ENCODE results near the gene CFAP410.

Gene CFAP410

GRCh38 chr21:44338971-44339910 lies at the start of gene CFAP410:
TSS of gene CFAP410 (minus strand) at chr21:44339390. CDS start at chr21:44339194, 196 bp downstream.
- peak; percentile 89 to 93 (median 91) for DNase-seq

DNA sequence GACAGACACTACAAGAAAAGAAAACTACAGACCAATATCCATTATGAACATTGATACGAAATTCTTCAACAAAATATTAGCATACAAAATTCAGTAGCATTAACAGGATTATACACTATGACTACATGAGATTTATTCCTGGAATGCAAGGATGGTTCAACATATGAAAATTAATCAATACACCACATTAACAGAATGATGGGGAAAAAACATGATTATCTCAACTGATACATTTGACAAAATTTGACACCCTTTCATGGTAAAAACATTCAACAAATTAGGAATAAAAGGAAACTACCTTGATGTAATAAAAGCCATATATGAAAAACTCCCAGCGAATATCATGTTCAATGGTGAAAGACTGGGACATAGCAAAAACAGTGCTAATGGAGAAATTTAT lies 45.8 kb upstream of the CFAP410 start:
- DNase-seq, result no peak

DNA sequence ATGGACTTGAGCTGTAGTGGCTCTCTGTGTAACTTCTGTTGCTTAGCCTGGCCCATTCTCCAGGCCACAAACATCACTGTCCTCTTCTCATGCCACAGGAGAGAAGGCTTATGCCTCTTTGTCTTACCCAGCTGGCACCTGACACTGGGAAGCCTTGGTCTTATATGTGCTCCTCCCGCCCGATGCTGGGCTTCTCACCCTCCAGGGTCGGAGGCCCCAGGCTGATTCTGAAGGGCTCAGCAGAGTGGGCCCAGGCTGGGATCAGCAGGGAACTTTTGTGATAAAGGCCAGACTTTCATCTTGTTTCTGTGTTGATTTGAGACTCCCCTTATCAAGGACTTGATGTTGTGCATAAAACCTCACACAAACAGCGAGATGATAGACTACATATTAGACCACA lies 44.0 kb upstream of the CFAP410 start:
- DNase-seq, result no peak

DNA sequence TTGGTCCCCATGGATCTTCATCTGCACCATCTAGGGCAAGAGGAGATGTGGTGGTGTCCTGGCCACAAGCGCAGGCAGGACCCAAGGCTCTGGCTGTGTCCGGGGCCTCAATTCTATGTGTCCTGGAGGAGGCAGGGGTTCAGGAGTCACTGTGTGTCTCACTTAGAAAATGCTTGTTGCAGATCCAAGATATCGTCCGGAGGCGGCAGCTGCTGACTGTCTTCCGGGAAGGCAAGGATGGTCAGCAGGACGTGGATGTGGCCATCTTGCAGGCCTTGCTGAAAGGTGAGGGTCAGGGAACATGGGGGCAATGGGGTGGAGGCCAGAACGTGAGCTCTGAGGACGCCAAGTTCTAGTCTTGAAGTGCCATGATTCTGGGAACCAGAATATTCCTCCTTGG lies 43.3 kb upstream of the CFAP410 start:
- no peak for DNase-seq

DNA sequence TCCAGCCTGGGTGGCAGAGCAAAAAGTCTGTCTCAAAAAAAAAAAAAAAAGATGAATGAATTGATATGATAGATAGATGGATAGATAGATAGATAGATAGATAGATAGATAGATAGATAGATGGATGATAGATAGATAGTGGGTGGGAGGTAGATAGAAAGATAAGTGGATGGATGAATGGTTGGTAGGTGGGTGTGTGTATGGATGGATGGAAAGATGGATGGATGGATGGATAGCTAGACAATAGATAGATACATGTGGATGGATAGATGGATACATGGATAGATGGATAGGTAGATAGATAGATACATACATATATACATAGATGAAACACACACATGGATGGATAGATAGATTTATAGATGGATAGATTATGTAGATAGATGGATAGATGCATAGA lies 42.7 kb upstream of the CFAP410 start:
- no peak for DNase-seq

DNA sequence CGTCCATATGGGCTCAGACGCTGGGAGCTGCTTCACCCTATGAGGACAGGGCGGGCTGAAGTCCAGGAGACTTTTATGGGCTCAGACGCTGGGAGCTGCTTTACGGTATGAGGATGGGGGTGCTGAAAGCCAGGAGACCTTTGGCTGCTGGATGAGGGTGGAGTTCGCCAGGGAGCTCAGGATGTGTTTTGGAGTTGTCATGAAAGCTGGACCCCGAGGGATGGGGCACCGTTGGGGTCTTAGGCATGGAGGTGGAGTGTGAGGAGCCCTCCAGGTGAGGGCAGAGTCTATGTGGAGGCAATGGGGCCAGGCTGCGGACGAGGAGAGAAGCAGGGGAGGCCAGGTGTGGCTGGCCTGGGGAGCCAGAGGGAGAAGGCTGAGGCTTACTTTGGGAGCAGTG lies 41.7 kb upstream of the CFAP410 start:
- DNase-seq, result no peak

DNA sequence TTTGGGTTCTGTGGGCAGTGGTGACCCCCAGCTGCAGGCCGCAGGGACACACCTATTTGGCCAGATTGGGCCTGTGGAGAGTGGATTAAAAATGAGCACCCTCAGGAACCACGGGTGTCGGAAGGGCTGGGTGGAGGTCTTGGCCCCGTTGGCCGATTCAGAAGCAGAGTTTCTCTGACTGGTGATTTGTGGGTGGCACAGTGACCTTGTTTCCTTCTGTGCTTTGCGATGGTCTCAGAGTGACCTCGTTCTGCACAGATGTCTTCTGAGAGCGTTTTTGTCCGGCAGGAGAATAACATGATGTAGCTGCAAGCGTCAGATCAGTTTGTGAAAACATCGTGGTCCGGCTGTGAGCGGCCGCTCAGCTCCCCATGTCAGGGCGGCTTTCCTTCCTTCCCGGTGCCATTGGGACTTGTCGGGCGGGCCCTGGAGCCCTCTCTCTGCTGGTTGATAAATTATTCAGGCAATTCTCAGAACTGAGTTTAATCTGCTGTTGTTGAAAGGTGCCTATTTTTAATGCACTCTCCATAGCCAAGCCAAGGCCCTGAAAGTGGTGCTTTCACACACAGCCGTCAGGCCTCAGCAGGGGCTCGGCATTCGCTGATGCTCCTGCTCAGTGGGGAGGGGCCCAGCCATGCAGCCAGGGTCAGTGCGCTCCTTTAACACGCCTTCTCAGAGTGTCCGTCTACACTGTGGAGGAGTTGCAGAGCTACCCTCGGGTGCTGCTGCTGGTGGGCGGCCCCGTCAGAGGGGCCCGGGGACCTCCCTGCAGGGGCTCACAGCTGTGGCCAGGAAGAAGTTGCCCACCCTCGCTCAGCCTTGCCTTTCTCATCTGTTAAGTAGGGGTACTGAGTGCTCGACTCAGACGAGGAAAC lies 41.0 kb upstream of the CFAP410 start:
- no peak for DNase-seq

GRCh38 chr21:44379515-44379848 lies 40.3 kb upstream of the CFAP410 start:
- no peak for DNase-seq

- no peak for DNase-seq
Observed at GRCh38 chr21:44378646-44379514, 39.7 kb upstream of the CFAP410 start.

- no peak for DNase-seq
Observed at GRCh38 chr21:44377922-44378645, 38.9 kb upstream of the CFAP410 start.

DNA sequence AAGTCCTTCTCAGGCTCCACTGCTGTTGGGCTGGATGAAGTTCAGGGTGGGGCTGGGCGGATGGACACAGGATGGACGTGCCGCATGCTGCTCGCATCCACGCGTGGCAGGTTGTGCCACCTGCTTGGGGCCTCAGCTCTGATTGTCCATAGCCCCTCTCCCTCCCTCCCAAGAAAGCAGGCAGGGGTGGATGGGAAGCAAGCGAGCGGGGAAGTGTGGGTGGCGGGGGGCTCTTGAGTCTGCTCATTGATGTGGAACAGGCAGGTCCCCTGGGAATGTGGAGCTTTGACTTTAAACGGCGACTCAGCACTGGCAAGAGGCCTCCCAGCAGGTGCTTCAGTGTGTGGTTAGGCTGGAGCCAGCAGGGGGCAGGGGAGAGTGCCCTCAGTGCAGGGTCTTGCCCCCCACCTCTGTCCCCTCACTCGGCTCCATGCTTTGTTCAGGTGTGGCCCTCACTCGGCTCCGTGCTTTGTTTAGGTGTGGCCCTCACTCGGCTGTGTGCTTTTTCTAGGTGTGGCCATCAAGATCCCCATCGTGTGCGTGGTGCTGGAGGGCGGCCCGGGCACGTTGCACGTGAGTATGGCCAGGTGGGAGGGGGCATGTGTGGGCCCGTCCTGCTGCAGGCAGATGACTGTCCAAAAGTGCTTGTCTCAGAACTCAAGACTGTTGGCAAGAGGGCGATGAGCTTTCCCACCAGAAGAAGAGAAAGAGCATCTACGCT lies 38.2 kb upstream of the CFAP410 start:
- no peak for DNase-seq

DNA sequence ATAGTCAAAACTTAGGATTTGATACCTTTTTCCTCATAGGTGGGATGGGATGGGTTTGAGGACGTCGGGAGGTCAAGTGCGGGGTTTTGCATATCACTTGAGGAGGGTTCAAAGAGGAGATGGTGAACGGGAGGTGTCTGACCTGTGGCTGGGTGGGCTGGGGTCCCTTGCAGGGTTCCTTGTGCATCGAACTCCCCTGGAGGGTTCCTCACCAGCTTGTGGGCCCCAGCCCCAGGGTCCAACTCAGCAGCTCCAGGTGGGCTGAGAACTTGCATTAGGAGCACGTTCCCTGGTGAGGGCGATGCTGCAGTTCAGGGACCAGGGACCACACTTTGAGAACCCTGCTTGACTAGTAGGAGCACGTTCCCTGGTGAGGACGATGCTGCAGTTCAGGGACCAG lies 37.4 kb upstream of the CFAP410 start:
- no peak for DNase-seq

GRCh38 chr21:44375761-44376241 lies 36.6 kb upstream of the CFAP410 start:
- DNase-seq, result no peak

DNA sequence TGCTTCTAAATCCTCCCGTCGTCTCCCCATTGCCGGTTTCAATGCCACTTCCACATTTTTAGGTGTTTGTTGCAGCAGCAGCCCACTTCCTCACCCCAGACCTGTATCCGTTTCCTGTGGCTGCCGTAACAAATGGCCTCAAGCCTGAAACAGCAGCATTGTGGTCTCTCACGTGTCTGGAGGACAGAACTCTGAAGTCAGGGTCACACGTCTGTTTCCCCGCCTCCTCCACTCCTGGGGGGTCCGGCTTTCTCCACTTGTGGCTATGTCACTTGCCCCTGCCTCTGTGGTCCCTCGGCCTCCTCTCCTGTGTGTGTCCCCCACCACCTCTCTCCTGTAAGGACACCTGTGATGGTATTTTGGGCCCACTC lies 36.1 kb upstream of the CFAP410 start:
- DNase-seq, result no peak

DNA sequence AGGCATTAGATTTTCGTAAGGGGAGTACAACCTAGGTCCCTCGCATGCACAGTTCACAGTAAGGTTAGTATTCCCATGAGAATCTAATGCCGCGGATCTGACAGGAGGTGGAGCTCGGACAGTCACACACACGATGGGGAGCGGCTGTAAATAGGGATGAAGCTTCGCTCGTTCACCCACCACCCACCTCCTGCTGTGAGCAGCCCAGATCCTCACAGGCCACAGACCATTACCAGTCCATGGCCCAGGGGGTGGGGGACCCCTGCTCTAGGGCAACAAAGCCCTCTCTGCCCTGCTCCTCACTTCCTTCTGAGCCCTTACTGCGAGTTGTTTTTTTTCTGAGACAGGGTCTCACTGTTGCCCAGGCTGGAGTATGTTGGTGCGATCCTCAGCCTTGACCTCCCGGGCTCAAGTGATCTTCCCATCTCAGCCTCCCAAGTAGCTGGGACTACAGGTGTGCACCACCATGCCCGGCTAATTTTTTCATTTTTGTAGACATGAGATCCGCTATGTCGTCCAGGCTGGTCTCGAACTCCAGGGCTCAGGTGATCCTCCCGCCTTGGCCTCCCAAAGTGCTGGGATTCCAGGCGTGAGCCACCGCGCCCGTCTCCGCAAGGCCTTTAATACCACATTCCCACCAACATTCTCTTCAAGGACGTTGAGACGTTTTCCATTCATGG lies 35.6 kb upstream of the CFAP410 start:
- no peak for DNase-seq

DNA sequence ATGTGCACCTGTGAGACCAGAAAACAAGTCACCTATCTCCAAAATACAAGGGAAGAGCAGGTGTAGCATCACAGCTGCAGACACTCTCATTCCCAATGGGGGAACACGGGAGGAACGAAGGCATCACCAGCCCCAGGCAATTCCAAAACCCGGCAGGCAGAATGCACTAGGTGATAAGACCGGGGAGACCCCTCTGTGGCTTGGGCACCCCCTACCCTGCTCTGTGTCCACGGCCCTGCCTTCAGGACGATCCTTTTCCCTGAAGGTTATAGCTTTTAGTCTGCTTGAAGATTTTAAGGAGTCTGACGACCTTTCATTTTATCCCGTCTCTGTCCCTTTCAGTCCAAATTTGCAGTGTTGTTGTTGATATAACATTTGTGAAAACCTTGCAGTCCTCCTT lies 33.4 kb upstream of the CFAP410 start:
- no peak for DNase-seq

DNA sequence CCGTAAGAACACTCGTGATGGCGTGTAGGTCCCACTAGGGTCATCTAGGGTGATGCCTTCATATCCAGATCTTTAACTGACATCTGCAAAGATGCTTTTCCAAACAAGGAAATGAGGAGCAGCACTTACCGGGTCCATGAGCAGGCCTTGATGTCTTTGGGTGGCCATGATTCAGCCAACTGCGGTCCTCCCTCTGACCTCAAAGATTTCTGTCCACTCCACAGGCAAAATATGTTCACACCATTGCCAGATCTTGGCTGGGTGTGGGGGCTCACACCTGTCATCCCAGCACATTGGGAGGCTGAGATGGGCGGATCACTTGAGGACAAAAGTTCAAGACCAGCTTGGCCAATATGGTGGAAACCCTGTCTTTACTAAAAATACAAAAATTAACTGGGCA lies 32.4 kb upstream of the CFAP410 start:
- DNase-seq, result no peak

DNA sequence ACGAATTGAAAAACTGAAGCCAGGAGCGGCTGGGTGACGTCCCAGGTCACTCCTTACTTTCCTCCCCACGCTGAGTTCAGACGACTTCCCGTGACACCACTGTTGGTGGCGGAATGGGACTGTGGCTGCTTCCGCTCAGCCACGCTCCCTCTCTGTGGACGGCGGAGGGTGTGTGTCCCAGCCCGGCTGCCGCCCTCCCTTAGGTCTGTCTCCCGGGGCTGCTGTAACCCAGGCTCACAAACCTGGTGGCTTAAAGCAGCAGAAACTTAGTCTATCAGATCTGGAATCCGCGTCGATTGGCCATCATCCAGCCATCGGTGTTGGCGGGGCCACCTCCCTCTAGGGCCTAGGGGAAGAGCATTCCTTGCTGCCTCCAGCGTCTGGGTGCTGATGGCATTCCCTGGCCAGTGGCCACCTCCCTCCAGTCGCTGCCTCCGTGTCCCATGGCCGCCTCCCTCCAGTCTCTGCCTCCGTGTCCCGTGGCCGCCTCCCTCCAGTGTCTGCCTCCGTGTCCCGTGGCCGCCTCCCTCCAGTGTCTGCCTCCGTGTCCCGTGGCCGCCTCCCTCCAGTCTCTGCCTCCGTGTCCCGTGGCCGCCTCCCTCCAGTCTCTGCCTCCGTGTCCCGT lies 31.7 kb upstream of the CFAP410 start:
- no peak for DNase-seq

DNA sequence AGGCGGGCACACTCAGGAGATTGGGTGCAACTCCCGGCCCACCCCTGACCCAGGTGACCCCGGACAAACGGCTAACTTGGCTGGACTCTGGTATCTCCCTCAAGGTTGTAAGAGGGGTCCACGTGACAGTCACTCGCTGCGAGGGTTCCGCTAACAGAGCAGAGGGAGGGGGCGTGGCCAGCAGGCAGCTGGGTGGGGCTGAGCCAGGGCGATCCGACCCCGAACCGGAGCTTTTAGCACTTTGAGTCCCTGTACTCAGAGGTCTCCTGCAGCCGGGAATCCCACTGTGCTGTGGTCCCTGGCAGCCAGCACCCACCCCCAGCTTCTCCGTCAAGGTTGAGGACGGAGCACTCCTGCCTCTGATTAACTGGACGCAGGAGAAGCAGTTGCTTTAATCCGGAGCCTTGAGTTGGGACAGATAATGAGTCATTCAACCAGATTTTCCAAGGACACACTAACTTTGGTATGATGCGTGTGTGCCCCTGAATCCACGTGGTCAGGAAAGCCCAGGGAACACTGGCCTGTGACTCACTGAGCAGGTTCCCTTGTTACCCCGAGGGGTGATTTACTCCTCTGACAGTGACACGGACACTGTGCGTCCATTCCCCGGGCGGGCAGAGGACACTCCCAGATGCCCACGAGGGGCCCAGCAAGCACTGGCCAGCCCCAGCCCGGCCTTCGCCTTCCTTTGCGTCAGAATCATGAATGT lies 31.0 kb upstream of the CFAP410 start:
- no peak for DNase-seq
